ENCODE results near the gene CLDN6. TPM values are rescaled to one million over a fixed set of nuclear protein-coding genes. Genes with fewer than 3 reads are reported as not detected.

Gene CLDN6
- total and polyA plus RNA-seq, 9 of the 15 experiments (the other 6 are each of a cell fraction or from before 2014, with no cell fraction given), result 0.22 to 0.75 (median 0.38) TPM; not detected in 3

GRCh38 chr16:3023669-3024478, 5.9 kb upstream of the CLDN6 start, which contains the start of the genes HCFC1R1 and THOC6 (continued):
- TF ChIP-seq E2F6 (IDR thresholded peaks at IDR 0.05; ENCODE audit: borderline replicate concordance in 1 of 2, extremely low read depth in 1 of 2, insufficient read depth in 1 of 2, insufficient read length in 1 of 2, low read depth in 1 of 2, low read length in 1 of 2, poor library complexity in 1 of 2, severe bottlenecking in 1 of 2) (peak; percentile 87 to 90), HNRNPK (IDR thresholded peaks at IDR 0.05; ENCODE audit: low read depth, low read length, poor library complexity, severe bottlenecking) (no peak), CSDE1 (IDR thresholded peaks at IDR 0.05) (no peak), PURB (CRISPR knock-in tag; IDR thresholded peaks at IDR 0.05; ENCODE audit: low read depth) (no peak), MIER1 (IDR thresholded peaks at IDR 0.05; ENCODE audit: low read depth) (0 out of 2 replicates have a peak, but pooled peaks have one; percentile 52), TAL1 (IDR thresholded peaks at IDR 0.05) (no peak), LEF1 (IDR thresholded peaks at IDR 0.05) (no peak), TEAD4 (IDR thresholded peaks at IDR 0.05; ENCODE audit: low read length) (peak; percentile 7; the same call in 1 of the 2 replicates), TEAD4 (CRISPR knock-in tag; IDR thresholded peaks at IDR 0.05; ENCODE audit: borderline replicate concordance) (no peak), HOXB6 (CRISPR knock-in tag; IDR thresholded peaks at IDR 0.05; ENCODE audit: borderline replicate concordance) (no peak), PHF20 (IDR thresholded peaks at IDR 0.05; ENCODE audit: partially characterized antibody) (peak; percentile 25), POLR2AphosphoS5 (IDR thresholded peaks at IDR 0.05; ENCODE audit: control insufficient read depth, insufficient read depth, low read depth, low read length) (peak; percentile 85), SIN3B (IDR thresholded peaks at IDR 0.05; ENCODE audit: low read depth) (peak; percentile 62; the same call in 1 of the 2 replicates), EP400 (IDR thresholded peaks at IDR 0.05) (peak; percentile 98), ZNF644 (tag; IDR thresholded peaks at IDR 0.05; ENCODE audit: low read depth) (no peak), POLR2AphosphoS2 (IDR thresholded peaks at IDR 0.05; ENCODE audit: low read length) (peak; percentile 96), ZNF274 (IDR thresholded peaks at IDR 0.05; ENCODE audit: borderline replicate concordance, low read depth, low read length) (peak; percentile 22; the same call in 1 of the 2 replicates), ZC3H4 (CRISPR knock-in tag; IDR thresholded peaks at IDR 0.05; ENCODE audit: borderline replicate concordance) (no peak)
- TF ChIP-seq, protein P1, sequence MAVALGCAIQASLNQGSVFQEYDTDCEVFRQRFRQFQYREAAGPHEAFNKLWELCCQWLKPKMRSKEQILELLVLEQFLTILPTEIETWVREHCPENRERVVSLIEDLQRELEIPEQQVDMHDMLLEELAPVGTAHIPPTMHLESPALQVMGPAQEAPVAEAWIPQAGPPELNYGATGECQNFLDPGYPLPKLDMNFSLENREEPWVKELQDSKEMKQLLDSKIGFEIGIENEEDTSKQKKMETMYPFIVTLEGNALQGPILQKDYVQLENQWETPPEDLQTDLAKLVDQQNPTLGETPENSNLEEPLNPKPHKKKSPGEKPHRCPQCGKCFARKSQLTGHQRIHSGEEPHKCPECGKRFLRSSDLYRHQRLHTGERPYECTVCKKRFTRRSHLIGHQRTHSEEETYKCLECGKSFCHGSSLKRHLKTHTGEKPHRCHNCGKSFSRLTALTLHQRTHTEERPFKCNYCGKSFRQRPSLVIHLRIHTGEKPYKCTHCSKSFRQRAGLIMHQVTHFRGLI (CRISPR knock-in tag; IDR thresholded peaks at IDR 0.05), result no peak
- TF ChIP-seq, protein P2, sequence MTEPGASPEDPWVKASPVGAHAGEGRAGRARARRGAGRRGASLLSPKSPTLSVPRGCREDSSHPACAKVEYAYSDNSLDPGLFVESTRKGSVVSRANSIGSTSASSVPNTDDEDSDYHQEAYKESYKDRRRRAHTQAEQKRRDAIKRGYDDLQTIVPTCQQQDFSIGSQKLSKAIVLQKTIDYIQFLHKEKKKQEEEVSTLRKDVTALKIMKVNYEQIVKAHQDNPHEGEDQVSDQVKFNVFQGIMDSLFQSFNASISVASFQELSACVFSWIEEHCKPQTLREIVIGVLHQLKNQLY (CRISPR knock-in tag; conservative IDR thresholded peaks at IDR 0.05), result no peak

Measured in K562 (cell line).